OCI-LY7 (cell line): ENCODE results near the gene MSRB3. TPM values are rescaled to one million over a fixed set of nuclear protein-coding genes. Genes with fewer than 3 reads are reported as not detected.

Experiments
- BruUV-seq: library from RNA; stranded (reverse); fragments of 400-500 nt; replicated peaks from 2 replicates; lab custom pipeline; 2021; lab: Mats Ljungman, UMichigan
- CTCF ChIA-PET: fragments of 300-600 bp; sonication (Branson Sonifier 250); formaldehyde crosslinking; loops from one replicate; lab custom pipeline; 2022; ENCODE audit warnings: antibody characterized with exemption; ENCODE audit not compliant: unreplicated experiment; lab: Charles Lee
- POLR2A ChIA-PET: fragments of 300-600 bp; sonication (Branson Sonifier 250); formaldehyde crosslinking; loops from one replicate; lab custom pipeline; 2022; ENCODE audit warnings: antibody characterized with exemption; lab: Charles Lee
- DNase-seq: peaks from one replicate; pipeline ENCODE4 v3.0.0-alpha.2; 2015; ENCODE audit warnings: low spot score
- H2AFZ ChIP-seq: fragments of 200-600 bp; sonication (generic), shearing (Covaris generic); 2 replicates; pipeline ENCODE4 v1.6.1; 2014; ENCODE audit warnings: mild to moderate bottlenecking, antibody characterized with exemption, low read length, moderate library complexity
- H3K27ac ChIP-seq: fragments of 200-600 bp; sonication (generic); 2 replicates; pipeline ENCODE4 v1.5.1; 2014; ENCODE audit warnings: mixed run types, low read depth, mild to moderate bottlenecking, moderate library complexity, low read length, inconsistent platforms; ENCODE audit not compliant: poor library complexity, severe bottlenecking
- H3K36me3 ChIP-seq: fragments of 200-600 bp; sonication (generic); 2 replicates; pipeline ENCODE4 v1.6.1; 2014; ENCODE audit warnings: mild to moderate bottlenecking, antibody characterized with exemption, low read length, moderate library complexity, mixed read lengths; ENCODE audit not compliant: insufficient read depth
- H3K4me1 ChIP-seq: fragments of 200-600 bp; sonication (generic); 2 replicates; pipeline ENCODE4 v1.5.1; 2014; ENCODE audit warnings: mild to moderate bottlenecking, low read length; ENCODE audit not compliant: insufficient read depth, poor library complexity, severe bottlenecking
- H3K4me2 ChIP-seq: fragments of 200-600 bp; sonication (generic); 2 replicates; pipeline ENCODE4 v1.6.1; 2014; ENCODE audit warnings: mild to moderate bottlenecking, low read length
- H3K4me3 ChIP-seq: fragments of 200-600 bp; sonication (generic); 2 replicates; pipeline ENCODE4 v1.5.1; 2014; ENCODE audit warnings: mild to moderate bottlenecking, low read depth, low read length; ENCODE audit not compliant: poor library complexity, severe bottlenecking
- H3K79me2 ChIP-seq: fragments of 200-600 bp; sonication (generic); 2 replicates; pipeline ENCODE4 v1.6.1; 2016; ENCODE audit warnings: low read depth, mild to moderate bottlenecking, low read length, moderate library complexity, mixed read lengths; ENCODE audit not compliant: insufficient read depth
- H3K9me2 ChIP-seq: fragments of 200-600 bp; sonication (generic); 2 replicates; pipeline ENCODE4 v1.6.1; 2016; ENCODE audit warnings: mild to moderate bottlenecking, low read length, mixed read lengths; ENCODE audit not compliant: insufficient read depth
- H3K9me3 ChIP-seq: fragments of 200-600 bp; sonication (generic); 2 replicates; pipeline ENCODE4 v1.6.1; 2014; ENCODE audit warnings: mild to moderate bottlenecking, mixed run types, low read length, mixed read lengths
- H4K20me1 ChIP-seq: fragments of 200-600 bp; sonication (generic); 2 replicates; pipeline ENCODE4 v1.6.1; 2014; ENCODE audit warnings: mild to moderate bottlenecking, antibody characterized with exemption, low read length, moderate library complexity, mixed read lengths; ENCODE audit not compliant: insufficient read depth
- EZH2phosphoT487 ChIP-seq: fragments of 200-600 bp; sonication (generic); IDR thresholded peaks from 2 replicates; pipeline ENCODE4 v1.6.1; 2018; ENCODE audit warnings: low read depth, borderline replicate concordance, mild to moderate bottlenecking, mixed run types, antibody characterized with exemption, low read length, moderate library complexity, mixed read lengths
- intact Hi-C: fragments of 100-400 bp; cut with micrococcal nuclease; formaldehyde crosslinking; loops from one replicate; pipeline ENCODE4 v1.10.0; 2022; ENCODE audit not compliant: unreplicated experiment
- total RNA-seq, 2 experiments: library from RNA; depleted of rRNA in 1 of 2; stranded (reverse); fragments of >200 nt in 1 of 2; shearing (Covaris generic) in 1 of 2; gene quantifications; 2 replicates each; pipeline ENCODE4 v1.2.3, GENCODE V29; 2014 to 2022
- TF ChIP-seq, protein P1 (sequence below): fragments of 200-600 bp; sonication (generic); conservative IDR thresholded peaks from 2 replicates; pipeline ENCODE4 v1.5.1; 2014; ENCODE audit warnings: mild to moderate bottlenecking, antibody characterized with exemption, low read length, moderate library complexity, mixed read lengths

Gene MSRB3
- total RNA-seq, 2 experiments from 2014 or later = not detected

DNA sequence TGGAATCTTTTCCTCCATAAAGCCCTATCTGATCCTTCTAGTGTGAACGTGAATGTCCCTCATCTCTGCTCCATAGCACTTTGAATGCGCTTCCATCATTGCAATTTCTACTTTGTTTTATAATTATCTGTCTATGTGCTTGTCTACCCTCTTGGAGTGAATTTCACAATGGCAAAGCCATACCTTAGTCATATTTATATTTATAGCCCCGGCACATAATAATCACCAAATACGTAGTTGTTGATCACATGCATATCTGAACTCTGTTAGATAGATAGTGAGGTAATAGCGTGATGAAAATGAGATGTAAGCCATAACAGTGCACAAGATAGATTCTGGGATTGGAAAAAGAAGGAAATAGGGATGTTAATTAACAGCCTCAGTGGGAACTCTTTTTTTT lies 55.2 kb downstream of the MSRB3 start:
- no peaks in the 10 kb centered on the region for H4K20me1 ChIP-seq
- TF ChIP-seq EZH2phosphoT487 = no peak
- TF ChIP-seq, protein P1, sequence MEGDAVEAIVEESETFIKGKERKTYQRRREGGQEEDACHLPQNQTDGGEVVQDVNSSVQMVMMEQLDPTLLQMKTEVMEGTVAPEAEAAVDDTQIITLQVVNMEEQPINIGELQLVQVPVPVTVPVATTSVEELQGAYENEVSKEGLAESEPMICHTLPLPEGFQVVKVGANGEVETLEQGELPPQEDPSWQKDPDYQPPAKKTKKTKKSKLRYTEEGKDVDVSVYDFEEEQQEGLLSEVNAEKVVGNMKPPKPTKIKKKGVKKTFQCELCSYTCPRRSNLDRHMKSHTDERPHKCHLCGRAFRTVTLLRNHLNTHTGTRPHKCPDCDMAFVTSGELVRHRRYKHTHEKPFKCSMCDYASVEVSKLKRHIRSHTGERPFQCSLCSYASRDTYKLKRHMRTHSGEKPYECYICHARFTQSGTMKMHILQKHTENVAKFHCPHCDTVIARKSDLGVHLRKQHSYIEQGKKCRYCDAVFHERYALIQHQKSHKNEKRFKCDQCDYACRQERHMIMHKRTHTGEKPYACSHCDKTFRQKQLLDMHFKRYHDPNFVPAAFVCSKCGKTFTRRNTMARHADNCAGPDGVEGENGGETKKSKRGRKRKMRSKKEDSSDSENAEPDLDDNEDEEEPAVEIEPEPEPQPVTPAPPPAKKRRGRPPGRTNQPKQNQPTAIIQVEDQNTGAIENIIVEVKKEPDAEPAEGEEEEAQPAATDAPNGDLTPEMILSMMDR = no peak
- no peak overlapping the region for H2AFZ ChIP-seq
- H3K4me3 ChIP-seq = no peak overlapping the region
- CTCF ChIA-PET = no interaction called here
- POLR2A ChIA-PET = no interaction called here
- no peaks in the 10 kb centered on the region for H3K9me2 ChIP-seq
- DNase-seq = no peak
- intact Hi-C loops = no loop called here
- no peak overlapping the region for H3K4me2 ChIP-seq
- H3K36me3 ChIP-seq = no peaks in the 10 kb centered on the region
- no peaks in the 10 kb centered on the region for H3K9me3 ChIP-seq
- no peaks in the 10 kb centered on the region for H3K4me1 ChIP-seq
- no peaks in the 10 kb centered on the region for H3K79me2 ChIP-seq
- H3K27ac ChIP-seq = no peak overlapping the region
- BruUV-seq = no TSS peak

- Histone ChIP-seq H4K20me1 (no peaks in the 10 kb centered on the region), H3K27ac (no peak overlapping the region), H3K36me3 (no peaks in the 10 kb centered on the region), H2AFZ (no peak overlapping the region), H3K4me2 (no peak overlapping the region), H3K79me2 (no peaks in the 10 kb centered on the region), H3K9me3 (no peaks in the 10 kb centered on the region), H3K9me2 (no peaks in the 10 kb centered on the region), H3K4me1 (no peaks in the 10 kb centered on the region), H3K4me3 (no peak overlapping the region)
- intact Hi-C loops = no loop called here
- ChIA-PET CTCF (no interaction called here), POLR2A (interaction anchor here (1.3 kb wide), 1 partner anchor 20 kb away, joined by 4 read pairs; no protein-coding TSS in a partner anchor)
- no peak for TF ChIP-seq EZH2phosphoT487
- TF ChIP-seq, protein P1 = no peak
- no peak for DNase-seq
- BruUV-seq = no TSS peak
These were observed 56.0 kb downstream of the MSRB3 start for GRCh38 chr12:65334521-65334920.

DNA sequence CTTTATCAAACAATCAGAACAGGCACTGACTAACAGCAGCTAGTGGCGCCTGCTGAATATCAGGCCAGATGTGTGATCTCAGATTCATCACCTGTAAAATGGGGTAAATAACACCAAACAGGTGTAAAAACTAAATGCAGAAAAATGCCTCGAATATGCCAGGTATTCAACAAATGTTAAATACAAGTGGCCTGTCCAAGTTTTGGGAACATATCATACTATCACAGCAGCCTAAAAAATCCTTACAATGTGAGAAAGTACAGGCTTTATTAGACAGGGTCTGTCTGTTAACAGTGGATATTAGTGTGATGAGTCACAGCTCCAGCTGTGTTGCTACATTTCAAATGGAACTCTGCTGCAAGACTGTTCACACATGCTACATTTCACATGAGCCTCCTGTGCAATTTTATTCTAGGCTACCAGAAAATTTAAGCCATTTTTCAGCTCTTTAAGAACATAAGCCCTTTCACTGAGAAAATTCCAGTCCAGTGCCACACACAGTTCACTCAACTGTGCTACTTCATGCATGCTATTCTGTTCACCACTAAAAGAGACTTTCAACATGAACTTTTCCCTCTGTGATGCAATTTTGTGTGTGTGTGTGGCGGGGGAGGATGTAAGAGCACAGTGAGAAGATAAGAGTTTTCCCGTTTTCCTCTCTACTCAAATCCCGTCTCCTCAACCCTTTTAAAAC lies 56.7 kb downstream of the MSRB3 start:
- CTCF ChIA-PET = no interaction called here
- no peak for TF ChIP-seq EZH2phosphoT487
- TF ChIP-seq, protein P1 = no peak

More for the DNA sequence above, 56.7 kb downstream of the MSRB3 start:
- Histone ChIP-seq H3K4me2 (no peak overlapping the region), H3K4me3 (no peak overlapping the region), H3K36me3 (no peaks in the 10 kb centered on the region), H3K27ac (no peak overlapping the region), H2AFZ (no peak overlapping the region), H4K20me1 (no peaks in the 10 kb centered on the region), H3K79me2 (no peaks in the 10 kb centered on the region), H3K9me2 (no peaks in the 10 kb centered on the region), H3K9me3 (no peaks in the 10 kb centered on the region), H3K4me1 (no peaks in the 10 kb centered on the region)
- DNase-seq = no peak
- BruUV-seq = no TSS peak
- POLR2A ChIA-PET = interaction anchor here (1.3 kb wide), 1 partner anchor 21 kb away, joined by 4 read pairs; no protein-coding TSS in a partner anchor
- intact Hi-C loops = no loop called here
